ENCODE data around the gene DCXR. TPM values are rescaled to one million over a fixed set of nuclear protein-coding genes. Genes with fewer than 3 reads are reported as not detected.

DCXR gene
- total and polyA plus RNA-seq, 2 of the 4 experiments (the other 2 are of a cell fraction): 36.6 to 139 TPM

- in situ Hi-C loops (cut with MboI; ENCODE audit: low sequenced_read_pairs) (no loop called here), intact Hi-C loops (cut with micrococcal nuclease) (no loop called here), dilution Hi-C loops (cut with HindIII; ENCODE audit: low sequenced_read_pairs, unreplicated experiment) (no loop called here)
- POLR2A ChIA-PET (ENCODE audit: unreplicated experiment): no interaction called here
- H3K14ac ChIP-seq (replicated peaks; ENCODE audit: low read depth, low read length): no peak overlapping the region
- H2BK120ac ChIP-seq (ENCODE audit: low read depth, low read length): no peak overlapping the region
- H3K4me2 ChIP-seq (ENCODE audit: low read depth, low read length): no peak overlapping the region
- no TSS peak for BruUV-seq (replicated peaks)
- no peak overlapping the region for H2BK5ac ChIP-seq (ENCODE audit: low read depth, low read length, poor library complexity, severe bottlenecking)
- no peak overlapping the region for H2AK9ac ChIP-seq (replicated peaks; ENCODE audit: low read depth, low read length, poor library complexity)
- H3K9ac ChIP-seq (ENCODE audit: low read depth, low read length): no peak overlapping the region
- H4K5ac ChIP-seq (ENCODE audit: low read depth, low read length): no peak overlapping the region
- H2AK5ac ChIP-seq (ENCODE audit: low read depth, low read length): no peak overlapping the region
- no peaks in the 10 kb centered on the region for H3K9me3 ChIP-seq (ENCODE audit: control insufficient read depth, insufficient read depth, low read length)
- H3K79me1 ChIP-seq (ENCODE audit: low read depth in 1 of 2, low read length in 2 of 2): no peaks in the 10 kb centered on the region
- 83% methylated on average over 7 of the region's 25 CpGs; no CpG with 5 or more reads in 1 of the 2 experiments for WGBS, 2 experiments (ENCODE audit: extremely low coverage in 2 of 2, insufficient read length in 1 of 2)
- no peak overlapping the region for H3K18ac ChIP-seq (ENCODE audit: low read depth, low read length)
- H3K23ac ChIP-seq (ENCODE audit: low read depth, low read length): no peak overlapping the region
- no peak overlapping the region for H3K4ac ChIP-seq (ENCODE audit: low read depth, low read length)
- no peak for DNase-seq
- no peak overlapping the region for H3K4me3 ChIP-seq (ENCODE audit: insufficient read depth, low read depth, low read length)
- H2AFZ ChIP-seq (replicated peaks; ENCODE audit: low read length, poor library complexity): no peak overlapping the region
- no peak overlapping the region for H2BK15ac ChIP-seq (ENCODE audit: low read depth, low read length)
- H4K20me1 ChIP-seq (ENCODE audit: insufficient read depth, low read length): no peaks in the 10 kb centered on the region; the same call in 1 of the 2 replicates
- TF ChIP-seq CTCF (conservative IDR thresholded peaks at IDR 0.05; ENCODE audit: low read depth, low read length) (no peak), BHLHE40 (IDR thresholded peaks at IDR 0.05; ENCODE audit: low read depth, low read length) (no peak), MAFK (IDR thresholded peaks at IDR 0.05; ENCODE audit: low read depth, low read length) (no peak), RCOR1 (IDR thresholded peaks at IDR 0.05; ENCODE audit: insufficient replicate concordance, low read length) (no peak), RAD21 (IDR thresholded peaks at IDR 0.05; ENCODE audit: low read length) (no peak), ELK1 (IDR thresholded peaks at IDR 0.05; ENCODE audit: borderline replicate concordance, low read depth, low read length) (no peak), NFE2L2 (IDR thresholded peaks at IDR 0.05; ENCODE audit: low read depth, low read length) (no peak), CEBPB (IDR thresholded peaks at IDR 0.05; ENCODE audit: low read depth, low read length) (no peak), SMC3 (IDR thresholded peaks at IDR 0.05; ENCODE audit: low read depth, low read length) (no peak), MXI1 (IDR thresholded peaks at IDR 0.05; ENCODE audit: borderline replicate concordance, low read depth, low read length) (no peak), FOS (IDR thresholded peaks at IDR 0.05; ENCODE audit: low read depth, low read length) (no peak), POLR2A (IDR thresholded peaks at IDR 0.05; ENCODE audit: low read depth, low read length) (no peak), CHD1 (IDR thresholded peaks at IDR 0.05; ENCODE audit: low read depth, low read length) (no peak), RFX5 (IDR thresholded peaks at IDR 0.05; ENCODE audit: low read depth, low read length) (no peak), USF2 (IDR thresholded peaks at IDR 0.05; ENCODE audit: low read depth, low read length) (no peak), MAZ (IDR thresholded peaks at IDR 0.05; ENCODE audit: borderline replicate concordance, low read depth, low read length) (no peak)
- H4K8ac ChIP-seq (ENCODE audit: low read depth in 2 of 2, low read length in 2 of 2): no peak overlapping the region
- CTCF ChIA-PET: no interaction called here
- ATAC-seq (ENCODE audit: low read depth): no peak; the same call in 1 of the 2 replicates
- H3K9me1 ChIP-seq (ENCODE audit: insufficient read depth, low read length): no peaks in the 10 kb centered on the region
- no peak overlapping the region for H4K91ac ChIP-seq (ENCODE audit: insufficient read depth, low read depth, low read length)
- peaks cover 23% of the 10 kb centered on the region for H3K36me3 ChIP-seq (ENCODE audit: control insufficient read depth, insufficient read depth, low read length)
- H3K27ac ChIP-seq (ENCODE audit: insufficient read depth, low read length): no peak overlapping the region
- no peaks in the 10 kb centered on the region for H3K27me3 ChIP-seq (ENCODE audit: control insufficient read depth, insufficient read depth, low read length)
- no peaks in the 10 kb centered on the region for H3K4me1 ChIP-seq (ENCODE audit: control insufficient read depth, insufficient read depth, low read length)
- H2BK20ac ChIP-seq (ENCODE audit: low read depth, low read length): no peak overlapping the region
- no peak overlapping the region for H3K56ac ChIP-seq (ENCODE audit: extremely low read depth, insufficient read depth, low read length)
Observed at GRCh38 chr17:82076018-82076784, 38.7 kb upstream of the DCXR start.

Data from IMR-90 (cell line).